HepG2 (cell line): ENCODE measurements around the gene TCF7L2. TPM values are rescaled to one million over a fixed set of nuclear protein-coding genes. Genes with fewer than 3 reads are reported as not detected.

Experiments used
- ATAC-seq: fragments of 200-7000 bp; cut with Tn5 transposase; 3 replicates; pipeline ENCODE4 v1.9.1; 2020; ENCODE audit warnings: mild to moderate bottlenecking, moderate library complexity
- BruUV-seq: library from RNA; stranded (reverse); fragments of 400-500 nt; replicated peaks from 2 replicates; lab custom pipeline; 2021; lab: Mats Ljungman, UMichigan
- CTCF ChIA-PET: fragments of 300-600 bp; formaldehyde crosslinking; extraction: SDS; loops from one replicate; lab custom pipeline; 2021; ENCODE audit warnings: low total read pairs, inconsistent platforms, low intra/inter-chr PET ratio; lab: Yijun Ruan, JAX
- POLR2A ChIA-PET: fragments of 350-600 bp; sonication (Branson Sonifier 250); formaldehyde crosslinking; loops from one replicate; lab custom pipeline; 2020; ENCODE audit warnings: antibody characterized with exemption, inconsistent platforms; lab: Yijun Ruan, JAX
- DNase-seq: peaks from one replicate; pipeline ENCODE4 v3.0.0-alpha.2; 2015; ENCODE audit warnings: low spot score
- FAIRE-seq: peaks from 3 replicates; lab custom pipeline; 2011; peaks lifted over from hg19 to GRCh38; lab: Jason Lieb, UNC
- H2AFZ ChIP-seq: one replicate; pipeline ENCODE4 v1.6.1; 2011; ENCODE audit warnings: low read length, inconsistent platforms
- H3K27ac ChIP-seq: fragments of 300-600 bp; 3 replicates; pipeline ENCODE4 v1.8.0; 2011; ENCODE audit warnings: mixed run types, mild to moderate bottlenecking, mixed read lengths, low read length, inconsistent platforms; ENCODE audit not compliant: insufficient read depth; ENCODE audit errors: extremely low read length
- H3K27me3 ChIP-seq, 2 experiments: fragments of 200-600 bp in 1 of 2; 2 replicates in 1 of 2; 3 replicates in 1 of 2; pipeline versions ENCODE4 v1.6.0 to v1.8.0; 2011; ENCODE audit warnings: low read length in 2 of 2, mild to moderate bottlenecking in 2 of 2, moderate library complexity in 2 of 2, inconsistent platforms in 1 of 2; ENCODE audit not compliant: insufficient read depth in 2 of 2, control insufficient read depth in 1 of 2
- H3K36me3 ChIP-seq, 2 experiments: fragments of 200-600 bp in 1 of 2; replicated peaks in 1 of 2; 2 replicates in 1 of 2; 3 replicates in 1 of 2; pipeline versions ENCODE4 v1.5.1 to v1.8.0; 2011; ENCODE audit warnings: low read length in 2 of 2, inconsistent platforms in 1 of 2; ENCODE audit not compliant: insufficient read depth in 2 of 2, control insufficient read depth in 1 of 2
- H3K4me1 ChIP-seq: 2 replicates; pipeline ENCODE4 v1.5.1; 2012; ENCODE audit warnings: low read length, inconsistent platforms; ENCODE audit not compliant: insufficient read depth
- H3K4me2 ChIP-seq: 2 replicates; pipeline ENCODE4 v1.6.0; 2011; ENCODE audit warnings: low read depth, low read length, inconsistent platforms
- H3K4me3 ChIP-seq, 3 experiments: fragments of 200-600 bp in 1 of 3; sonication (generic), shearing (Covaris generic) in 1 of 3; replicated peaks in 1 of 3; 2 replicates each; pipeline ENCODE4 v1.5.1; 2011 to 2016; ENCODE audit warnings: low read length in 3 of 3, inconsistent platforms in 2 of 3, low read depth in 2 of 3, mild to moderate bottlenecking in 2 of 3, control low read depth in 1 of 3, mixed read lengths in 1 of 3; ENCODE audit not compliant: insufficient read depth in 1 of 3
- H3K79me2 ChIP-seq: one replicate; pipeline ENCODE4 v1.6.1; 2011; ENCODE audit warnings: low read length, inconsistent platforms; ENCODE audit not compliant: insufficient read depth
- H3K9ac ChIP-seq: 2 replicates; pipeline ENCODE4 v1.6.0; 2011; ENCODE audit warnings: mild to moderate bottlenecking, low read depth, low read length, inconsistent platforms; ENCODE audit not compliant: insufficient read depth
- H3K9me3 ChIP-seq: 2 replicates; pipeline ENCODE4 v1.5.1; 2012; ENCODE audit warnings: mild to moderate bottlenecking, low read length
- H4K20me1 ChIP-seq: 2 replicates; pipeline ENCODE4 v1.6.0; 2011; ENCODE audit warnings: inconsistent platforms, mild to moderate bottlenecking, low read length, moderate library complexity; ENCODE audit not compliant: insufficient read depth
- BCL3 ChIP-seq: sonication (generic); formaldehyde crosslinking; IDR thresholded peaks from 2 replicates; pipeline ENCODE4 v1.5.1; 2020; ENCODE audit warnings: mild to moderate bottlenecking, missing genetic modification reagents, moderate library complexity
- KAT2B ChIP-seq: fragments of 150-350 bp; IDR thresholded peaks from 2 replicates; pipeline ENCODE4 v1.6.1; 2014; ENCODE audit warnings: low read depth, low read length, borderline replicate concordance
- NFE2 ChIP-seq: sonication (generic); formaldehyde crosslinking; IDR thresholded peaks from 2 replicates; pipeline ENCODE4 v1.4.0; 2020; ENCODE audit warnings: missing genetic modification reagents
- NFIC ChIP-seq: IDR thresholded peaks from 2 replicates; pipeline ENCODE4 v1.6.1; 2012; ENCODE audit warnings: mild to moderate bottlenecking, low read length, inconsistent platforms
- STAT5B ChIP-seq: sonication (generic); formaldehyde crosslinking; IDR thresholded peaks from 2 replicates; pipeline ENCODE4 v1.4.0; 2020; ENCODE audit warnings: missing genetic modification reagents
- ZBTB38 ChIP-seq: sonication (generic); formaldehyde crosslinking; IDR thresholded peaks from 2 replicates; pipeline ENCODE4 v1.5.1; 2020; ENCODE audit warnings: mild to moderate bottlenecking, missing genetic modification reagents
- ZBTB43 ChIP-seq: sonication (generic); formaldehyde crosslinking; conservative IDR thresholded peaks from 2 replicates; pipeline ENCODE4 v1.4.0; 2020; ENCODE audit warnings: missing genetic modification reagents
- ZNF256 ChIP-seq: sonication (generic); formaldehyde crosslinking; conservative IDR thresholded peaks from 2 replicates; pipeline ENCODE4 v1.4.0; 2020; ENCODE audit warnings: missing genetic modification reagents
- ZNF670 ChIP-seq: sonication (generic); formaldehyde crosslinking; IDR thresholded peaks from 2 replicates; pipeline ENCODE4 v1.8.0; 2022; ENCODE audit warnings: mild to moderate bottlenecking, missing genetic modification reagents, borderline replicate concordance
- WGBS: methylation state at CpG from one replicate; pipeline ENCODE4 v1.1.6; 2017; ENCODE audit warnings: low lambda C conversion rate; 5-methylcytosine and 5-hydroxymethylcytosine counted together
- in situ Hi-C: cut with HindIII; loops from 2 replicates; pipeline ENCODE4 v1.10.0; 2017; ENCODE audit warnings: low pct_unique_long_range_greater_than_20kb; ENCODE audit not compliant: extremely low pct_ligation_motif_present
- intact Hi-C: fragments of 100-400 bp; cut with micrococcal nuclease; formaldehyde crosslinking; loops from one replicate; pipeline ENCODE4 v1.10.0; 2022; ENCODE audit not compliant: unreplicated experiment
- polyA plus RNA-seq, 8 experiments: library from polyadenylated mRNA; depleted of rRNA in 3 of 8; stranded (reverse) in 7 of 8; unstranded in 1 of 8; fragments of >200 nt; fragmentation: Illumina TruSeq in 4 of 8; extraction: Trizol in 4 of 8; gene quantifications; 2 replicates each; pipeline versions ENCODE4 v1.2.1 to v1.2.3, GENCODE V29; 2011 to 2016; ENCODE audit warnings: low read depth in 4 of 8, missing spikeins in 1 of 8, mixed read lengths in 1 of 8; ENCODE audit not compliant: insufficient read depth in 1 of 8
- total RNA-seq, 5 experiments: library from RNA; depleted of rRNA; stranded (reverse); fragments of >200 nt; fragmentation: Illumina TruSeq; extraction: Trizol; gene quantifications; 2 replicates each; pipeline ENCODE4 v1.2.3, GENCODE V29; 2016; ENCODE audit warnings: low read depth in 1 of 5
- TF ChIP-seq, protein P1 (sequence below): sonication (generic); formaldehyde crosslinking; IDR thresholded peaks from 2 replicates; pipeline ENCODE4 v1.4.0; 2020; ENCODE audit warnings: mild to moderate bottlenecking, missing genetic modification reagents
- TF ChIP-seq, protein P2 (sequence below): sonication (generic); formaldehyde crosslinking; conservative IDR thresholded peaks from 2 replicates; pipeline ENCODE4 v1.4.0; 2020; ENCODE audit warnings: missing genetic modification reagents

The TCF7L2 gene
- total and polyA plus RNA-seq, 2 of the 13 experiments (the other 11 are each of a cell fraction or from before 2014, with no cell fraction given) = 3.9 to 13.7 TPM

DNA sequence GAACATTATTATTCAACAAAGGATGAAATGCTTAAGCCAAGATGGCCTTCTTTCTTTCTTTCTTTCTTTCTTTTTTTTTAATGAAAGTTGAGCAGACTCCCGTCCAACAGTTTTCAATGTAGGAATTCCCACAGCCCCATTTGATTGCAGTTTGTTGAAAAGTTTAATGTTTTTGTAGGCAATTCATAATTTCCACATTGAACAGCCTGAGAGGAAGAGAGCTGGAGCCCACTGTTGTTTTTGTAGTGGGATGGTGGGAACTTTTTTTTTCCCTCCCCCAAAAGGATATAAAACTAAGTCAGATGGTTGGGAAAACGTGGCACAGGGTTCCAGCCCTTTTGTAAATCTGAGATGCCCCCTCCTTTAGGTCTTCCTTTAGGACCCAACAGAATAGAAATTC, 86.6 kb downstream of the TCF7L2 start (continued):
- TF ChIP-seq, protein P1, sequence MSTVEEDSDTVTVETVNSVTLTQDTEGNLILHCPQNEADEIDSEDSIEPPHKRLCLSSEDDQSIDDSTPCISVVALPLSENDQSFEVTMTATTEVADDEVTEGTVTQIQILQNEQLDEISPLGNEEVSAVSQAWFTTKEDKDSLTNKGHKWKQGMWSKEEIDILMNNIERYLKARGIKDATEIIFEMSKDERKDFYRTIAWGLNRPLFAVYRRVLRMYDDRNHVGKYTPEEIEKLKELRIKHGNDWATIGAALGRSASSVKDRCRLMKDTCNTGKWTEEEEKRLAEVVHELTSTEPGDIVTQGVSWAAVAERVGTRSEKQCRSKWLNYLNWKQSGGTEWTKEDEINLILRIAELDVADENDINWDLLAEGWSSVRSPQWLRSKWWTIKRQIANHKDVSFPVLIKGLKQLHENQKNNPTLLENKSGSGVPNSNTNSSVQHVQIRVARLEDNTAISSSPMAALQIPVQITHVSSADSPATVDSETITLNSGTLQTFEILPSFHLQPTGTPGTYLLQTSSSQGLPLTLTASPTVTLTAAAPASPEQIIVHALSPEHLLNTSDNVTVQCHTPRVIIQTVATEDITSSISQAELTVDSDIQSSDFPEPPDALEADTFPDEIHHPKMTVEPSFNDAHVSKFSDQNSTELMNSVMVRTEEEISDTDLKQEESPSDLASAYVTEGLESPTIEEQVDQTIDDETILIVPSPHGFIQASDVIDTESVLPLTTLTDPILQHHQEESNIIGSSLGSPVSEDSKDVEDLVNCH (CRISPR knock-in tag) = no peak
- TF ChIP-seq NFIC (no peak), STAT5B (CRISPR knock-in tag) (no peak)

GRCh38 chr10:113037218-113037617, 87.2 kb downstream of the TCF7L2 start:
- Histone ChIP-seq H3K27ac (no peak overlapping the region), H3K4me2 (no peak overlapping the region), H3K36me3 (peaks cover 16 to 33% of the 10 kb centered on the region in 2 experiments; a peak in 4 of 5 replicates), H3K9ac (no peak overlapping the region), H3K27me3 (no peaks in the 10 kb centered on the region), H3K9me3 (no peaks in the 10 kb centered on the region), H4K20me1 (peaks cover 65% of the 10 kb centered on the region), H3K4me3 (no peak overlapping the region), H3K4me1 (peaks cover 28% of the 10 kb centered on the region), H3K79me2 (peaks cover 71% of the 10 kb centered on the region), H2AFZ (no peak overlapping the region)
- no TSS peak for BruUV-seq
- WGBS = 100% methylated on average over 2 of the region's 2 CpGs
- FAIRE-seq = no peak
- ChIA-PET CTCF (no interaction called here), POLR2A (interaction anchor here (1.1 kb wide), 1 partner anchor 22 kb away, joined by 3 read pairs; no protein-coding TSS in a partner anchor)
- ATAC-seq = no peak
- intact Hi-C loops = no loop called here
- in situ Hi-C loops = no loop called here
- TF ChIP-seq, protein P1 (CRISPR knock-in tag) = no peak
- TF ChIP-seq ZBTB38 (no peak), KAT2B (no peak), NFE2 (no peak), ZBTB43 (CRISPR knock-in tag) (no peak), BCL3 (CRISPR knock-in tag) (no peak), ZNF256 (CRISPR knock-in tag) (no peak), ZNF670 (CRISPR knock-in tag) (no peak)
- TF ChIP-seq, protein P2, sequence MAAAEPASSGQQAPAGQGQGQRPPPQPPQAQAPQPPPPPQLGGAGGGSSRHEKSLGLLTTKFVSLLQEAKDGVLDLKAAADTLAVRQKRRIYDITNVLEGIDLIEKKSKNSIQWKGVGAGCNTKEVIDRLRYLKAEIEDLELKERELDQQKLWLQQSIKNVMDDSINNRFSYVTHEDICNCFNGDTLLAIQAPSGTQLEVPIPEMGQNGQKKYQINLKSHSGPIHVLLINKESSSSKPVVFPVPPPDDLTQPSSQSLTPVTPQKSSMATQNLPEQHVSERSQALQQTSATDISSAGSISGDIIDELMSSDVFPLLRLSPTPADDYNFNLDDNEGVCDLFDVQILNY = no peak
- no peak for DNase-seq
